Vagina (tissue), 2 donors: Measurements from ENCODE around the gene STK11IP.

ENCODE experiments used
- CTCF ChIP-seq, 3 experiments: fragments of 450-650 bp in 2 of 3; fragments of 200-600 bp in 1 of 3; sonication (generic) in 1 of 3; IDR thresholded peaks; one replicate each; pipeline ENCODE4 v1.5.1; 2017 to 2019; ENCODE audit warnings: antibody characterized with exemption in 3 of 3, mild to moderate bottlenecking in 2 of 3, moderate library complexity in 2 of 3
- POLR2A ChIP-seq, 2 donors: fragments of 450-650 bp; IDR thresholded peaks; one replicate each; pipeline ENCODE4 v1.6.1; 2017; ENCODE audit warnings: antibody characterized with exemption in 2 of 2, mild to moderate bottlenecking in 2 of 2, moderate library complexity in 2 of 2
- POLR2AphosphoS5 ChIP-seq, 2 donors: sonication (generic); formaldehyde crosslinking; IDR thresholded peaks; one replicate each; pipeline ENCODE4 v1.9.0; 2017; ENCODE audit warnings: antibody characterized with exemption in 2 of 2, mild to moderate bottlenecking in 2 of 2, low read depth in 1 of 2; ENCODE audit not compliant: insufficient read depth in 1 of 2

GRCh38 chr2:219553463-219553963, 44.1 kb upstream of the STK11IP start:
- TF ChIP-seq CTCF (IDR thresholded peaks at IDR 0.05) (no peak), POLR2A (IDR thresholded peaks at IDR 0.05) (no peak), POLR2AphosphoS5 (IDR thresholded peaks at IDR 0.05; ENCODE audit: insufficient read depth in 1 of 2, low read depth in 1 of 2) (no peak)
